ENCODE data around the gene SPATA46.

- TF ChIP-seq TAF1 (IDR thresholded peaks at IDR 0.05; ENCODE audit: borderline replicate concordance, low read depth, low read length) (no peak), EZH2phosphoT487 (IDR thresholded peaks at IDR 0.05; ENCODE audit: borderline replicate concordance, low read depth) (no peak), NRF1 (IDR thresholded peaks at IDR 0.05; ENCODE audit: low read depth, low read length) (no peak), CTCF (IDR thresholded peaks at IDR 0.05) (no peak), EP300 (IDR thresholded peaks at IDR 0.05; ENCODE audit: borderline replicate concordance in 1 of 2, low read depth in 1 of 2, low read length in 1 of 2) (no peak), USF2 (IDR thresholded peaks at IDR 0.05; ENCODE audit: borderline replicate concordance, low read depth, low read length) (no peak), SMC3 (IDR thresholded peaks at IDR 0.05; ENCODE audit: low read depth, low read length) (no peak), ZBTB33 (IDR thresholded peaks at IDR 0.05; ENCODE audit: borderline replicate concordance, low read depth) (no peak), RXRA (IDR thresholded peaks at IDR 0.05; ENCODE audit: borderline replicate concordance, low read depth) (no peak)
Observed at GRCh38 chr1:162385280-162385623, 8.6 kb upstream of the SPATA46 start.
